ENCODE data around the gene ASB13. TPM values are rescaled to one million over a fixed set of nuclear protein-coding genes. Genes with fewer than 3 reads are reported as not detected.

The ASB13 gene
- total and polyA plus RNA-seq, 2 experiments from 2014 or later, result 16.9 to 18.1 TPM

GRCh38 chr10:5662708-5663579 lies 3.5 kb downstream of the ASB13 start:
- no peak overlapping the region for H3K4me2 ChIP-seq
- no peak overlapping the region for H3K4me3 ChIP-seq
- no peaks in the 10 kb centered on the region for H3K9me2 ChIP-seq (replicated peaks; ENCODE audit: insufficient read depth)
- no peak for TF ChIP-seq CTCF (IDR thresholded peaks at IDR 0.05; ENCODE audit: poor library complexity)
- no peak for TF ChIP-seq EZH2phosphoT487 (IDR thresholded peaks at IDR 0.05; ENCODE audit: low read depth, severe bottlenecking, unreplicated experiment)
- TF ChIP-seq EZH2 (IDR thresholded peaks at IDR 0.05; ENCODE audit: borderline replicate concordance), result no peak
- 87% methylated on average over 9 of the region's 9 CpGs for WGBS (ENCODE audit: low lambda C conversion rate, missing lambda C conversion rate)
- DNase-seq (ENCODE audit: low spot score), result no peak
- H3K4me1 ChIP-seq (ENCODE audit: insufficient read depth), result peaks cover 10% of the 10 kb centered on the region
- no peaks in the 10 kb centered on the region for H4K20me1 ChIP-seq (ENCODE audit: insufficient read depth, poor library complexity, severe bottlenecking)
- H2AFZ ChIP-seq, result no peak overlapping the region
- no peaks in the 10 kb centered on the region for H3K9me3 ChIP-seq (ENCODE audit: low read depth)
- no peak overlapping the region for H3K27ac ChIP-seq
- peaks cover 44% of the 10 kb centered on the region for H3K79me2 ChIP-seq
- H3K36me3 ChIP-seq (replicated peaks; ENCODE audit: insufficient read depth, low read depth), result no peaks in the 10 kb centered on the region
- H3K27me3 ChIP-seq, result no peaks in the 10 kb centered on the region

GRCh38 chr10:5661043-5661442 lies 5.4 kb downstream of the ASB13 start:
- Histone ChIP-seq H3K9me2 (replicated peaks; ENCODE audit: insufficient read depth) (no peaks in the 10 kb centered on the region), H3K4me1 (ENCODE audit: insufficient read depth) (peaks cover 10% of the 10 kb centered on the region), H3K79me2 (peaks cover 56% of the 10 kb centered on the region), H3K9me3 (ENCODE audit: low read depth) (no peaks in the 10 kb centered on the region), H3K36me3 (replicated peaks; ENCODE audit: insufficient read depth, low read depth) (no peaks in the 10 kb centered on the region), H3K4me2 (no peak overlapping the region), H3K27me3 (no peaks in the 10 kb centered on the region), H3K4me3 (no peak overlapping the region), H4K20me1 (ENCODE audit: insufficient read depth, poor library complexity, severe bottlenecking) (no peaks in the 10 kb centered on the region), H3K27ac (peak overlapping the region; percentile 87), H2AFZ (no peak overlapping the region)
- no peak for TF ChIP-seq CTCF (IDR thresholded peaks at IDR 0.05; ENCODE audit: poor library complexity)
- no peak for TF ChIP-seq EZH2phosphoT487 (IDR thresholded peaks at IDR 0.05; ENCODE audit: low read depth, severe bottlenecking, unreplicated experiment)
- no peak for TF ChIP-seq EZH2 (IDR thresholded peaks at IDR 0.05; ENCODE audit: borderline replicate concordance)
- 97% methylated on average over 6 of the region's 6 CpGs for WGBS (ENCODE audit: low lambda C conversion rate, missing lambda C conversion rate)
- no peak for DNase-seq (ENCODE audit: low spot score)

- Histone ChIP-seq H3K36me3 (replicated peaks; ENCODE audit: insufficient read depth, low read depth) (no peaks in the 10 kb centered on the region), H3K79me2 (peaks cover 53% of the 10 kb centered on the region), H3K9me2 (replicated peaks; ENCODE audit: insufficient read depth) (no peaks in the 10 kb centered on the region), H3K4me1 (ENCODE audit: insufficient read depth) (peaks cover 10% of the 10 kb centered on the region), H2AFZ (no peak overlapping the region), H3K4me3 (no peak overlapping the region), H3K9me3 (ENCODE audit: low read depth) (no peaks in the 10 kb centered on the region), H3K4me2 (no peak overlapping the region), H3K27ac (peak overlapping the region; percentile 87), H3K27me3 (no peaks in the 10 kb centered on the region), H4K20me1 (ENCODE audit: insufficient read depth, poor library complexity, severe bottlenecking) (no peaks in the 10 kb centered on the region)
- peak; percentile 75 for DNase-seq (ENCODE audit: low spot score)
- TF ChIP-seq CTCF (IDR thresholded peaks at IDR 0.05; ENCODE audit: poor library complexity), result no peak
- no peak for TF ChIP-seq EZH2phosphoT487 (IDR thresholded peaks at IDR 0.05; ENCODE audit: low read depth, severe bottlenecking, unreplicated experiment)
- WGBS (ENCODE audit: low lambda C conversion rate, missing lambda C conversion rate), result 63% methylated on average over 16 of the region's 16 CpGs
Measured at GRCh38 chr10:5659702-5660528, 6.5 kb downstream of the ASB13 start.
